SK-N-SH (cell line): Measurements from ENCODE around the gene CLEC16A.

Experiments
- RAD21 ChIP-seq: IDR thresholded peaks from 2 replicates; pipeline ENCODE4 v1.6.1; 2012; ENCODE audit warnings: mild to moderate bottlenecking, low read length
- USF1 ChIP-seq: IDR thresholded peaks from 2 replicates; pipeline ENCODE4 v1.4.0; 2012; ENCODE audit warnings: low read depth, borderline replicate concordance
- TF ChIP-seq, protein P1 (sequence below): fragments of 200-600 bp; sonication (generic); IDR thresholded peaks from 2 replicates; pipeline ENCODE4 v1.6.1; 2017; ENCODE audit warnings: antibody characterized with exemption, mild to moderate bottlenecking, moderate library complexity

DNA sequence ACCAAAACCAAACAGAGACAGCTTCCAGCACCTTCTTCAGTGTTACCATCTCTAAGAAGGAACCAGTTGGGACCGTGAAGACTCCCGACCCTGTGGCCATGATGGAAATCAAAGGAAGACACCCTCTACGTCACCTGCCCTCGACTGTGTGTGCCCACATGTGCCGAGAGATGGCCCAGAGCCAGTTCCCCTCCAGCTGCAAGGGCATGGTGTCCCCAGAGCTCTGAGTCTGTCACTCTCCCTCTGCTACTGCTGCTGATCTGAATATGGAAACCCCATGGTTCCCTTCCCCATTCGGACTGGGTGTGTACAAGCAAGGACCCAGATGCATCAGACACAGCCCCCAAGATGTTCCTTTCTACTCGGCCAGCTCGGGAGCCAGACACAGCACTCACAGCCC, 235.2 kb downstream of the CLEC16A start:
- no peak for TF ChIP-seq RAD21
- TF ChIP-seq USF1: no peak
- TF ChIP-seq, protein P1, sequence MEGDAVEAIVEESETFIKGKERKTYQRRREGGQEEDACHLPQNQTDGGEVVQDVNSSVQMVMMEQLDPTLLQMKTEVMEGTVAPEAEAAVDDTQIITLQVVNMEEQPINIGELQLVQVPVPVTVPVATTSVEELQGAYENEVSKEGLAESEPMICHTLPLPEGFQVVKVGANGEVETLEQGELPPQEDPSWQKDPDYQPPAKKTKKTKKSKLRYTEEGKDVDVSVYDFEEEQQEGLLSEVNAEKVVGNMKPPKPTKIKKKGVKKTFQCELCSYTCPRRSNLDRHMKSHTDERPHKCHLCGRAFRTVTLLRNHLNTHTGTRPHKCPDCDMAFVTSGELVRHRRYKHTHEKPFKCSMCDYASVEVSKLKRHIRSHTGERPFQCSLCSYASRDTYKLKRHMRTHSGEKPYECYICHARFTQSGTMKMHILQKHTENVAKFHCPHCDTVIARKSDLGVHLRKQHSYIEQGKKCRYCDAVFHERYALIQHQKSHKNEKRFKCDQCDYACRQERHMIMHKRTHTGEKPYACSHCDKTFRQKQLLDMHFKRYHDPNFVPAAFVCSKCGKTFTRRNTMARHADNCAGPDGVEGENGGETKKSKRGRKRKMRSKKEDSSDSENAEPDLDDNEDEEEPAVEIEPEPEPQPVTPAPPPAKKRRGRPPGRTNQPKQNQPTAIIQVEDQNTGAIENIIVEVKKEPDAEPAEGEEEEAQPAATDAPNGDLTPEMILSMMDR: no peak
